Thymus (tissue), 11 donors: ENCODE measurements around the gene PAX9. TPM values are rescaled to one million over a fixed set of nuclear protein-coding genes. Genes with fewer than 3 reads are reported as not detected.
"Not testable (repeated sequence)": the region's sequence is repeated elsewhere in the genome, so short reads cannot be mapped to it uniquely, and the experiment has no call there.

ENCODE experiments used
- DNase-seq, 9 donors: peaks; one replicate each; pipeline ENCODE4 v3.0.0-alpha.2; 2013; ENCODE audit warnings: low spot score in 9 of 9, low read depth in 6 of 9, missing footprints in 1 of 9
- H3K27ac ChIP-seq, 2 donors: one replicate each; pipeline ENCODE4 v1.5.1; 2013; ENCODE audit warnings: control low read depth in 1 of 2, low read depth in 1 of 2, low read length in 1 of 2, mild to moderate bottlenecking in 1 of 2, moderate library complexity in 1 of 2
- H3K27me3 ChIP-seq, 2 donors: one replicate each; pipeline ENCODE4 v1.5.1; 2013; ENCODE audit warnings: low read length in 1 of 2; ENCODE audit not compliant: control insufficient read depth in 2 of 2, insufficient read depth in 1 of 2
- H3K36me3 ChIP-seq, 2 donors: one replicate each; pipeline ENCODE4 v1.5.1; 2013; ENCODE audit warnings: low read length in 1 of 2, mild to moderate bottlenecking in 1 of 2, moderate library complexity in 1 of 2; ENCODE audit not compliant: control insufficient read depth in 2 of 2, insufficient read depth in 2 of 2
- H3K4me1 ChIP-seq, 2 donors: one replicate each; pipeline ENCODE4 v1.5.1; 2013; ENCODE audit warnings: low read length in 2 of 2; ENCODE audit not compliant: control insufficient read depth in 2 of 2, insufficient read depth in 2 of 2
- H3K4me3 ChIP-seq, 2 donors: one replicate each; pipeline ENCODE4 v1.5.1; 2013; ENCODE audit warnings: low read length in 2 of 2, control low read depth in 1 of 2, mild to moderate bottlenecking in 1 of 2
- H3K9me3 ChIP-seq, 2 donors: one replicate each; pipeline ENCODE4 v1.5.1; 2013; ENCODE audit warnings: low read length in 1 of 2, mild to moderate bottlenecking in 1 of 2; ENCODE audit not compliant: control insufficient read depth in 2 of 2, insufficient read depth in 1 of 2
- WGBS: extraction: QIAGEN DNeasy Blood & Tissue Kit; methylation state at CpG from one replicate; pipeline ENCODE4 v1.1.7; 2013; 5-methylcytosine and 5-hydroxymethylcytosine counted together
- polyA plus RNA-seq: library from polyadenylated mRNA; stranded (reverse); fragments of 200-250 nt; gene quantifications from one replicate; pipeline ENCODE4 v1.2.3, GENCODE V29; 2013
- total RNA-seq: library from RNA; stranded (reverse); fragments of 120-200 nt; gene quantifications from one replicate; pipeline ENCODE4 v1.2.4, GENCODE V29; 2013
- donor health status: healthy.

PAX9 gene
- total and polyA plus RNA-seq, 2 donors: 21.5 to 30.9 TPM

DNA sequence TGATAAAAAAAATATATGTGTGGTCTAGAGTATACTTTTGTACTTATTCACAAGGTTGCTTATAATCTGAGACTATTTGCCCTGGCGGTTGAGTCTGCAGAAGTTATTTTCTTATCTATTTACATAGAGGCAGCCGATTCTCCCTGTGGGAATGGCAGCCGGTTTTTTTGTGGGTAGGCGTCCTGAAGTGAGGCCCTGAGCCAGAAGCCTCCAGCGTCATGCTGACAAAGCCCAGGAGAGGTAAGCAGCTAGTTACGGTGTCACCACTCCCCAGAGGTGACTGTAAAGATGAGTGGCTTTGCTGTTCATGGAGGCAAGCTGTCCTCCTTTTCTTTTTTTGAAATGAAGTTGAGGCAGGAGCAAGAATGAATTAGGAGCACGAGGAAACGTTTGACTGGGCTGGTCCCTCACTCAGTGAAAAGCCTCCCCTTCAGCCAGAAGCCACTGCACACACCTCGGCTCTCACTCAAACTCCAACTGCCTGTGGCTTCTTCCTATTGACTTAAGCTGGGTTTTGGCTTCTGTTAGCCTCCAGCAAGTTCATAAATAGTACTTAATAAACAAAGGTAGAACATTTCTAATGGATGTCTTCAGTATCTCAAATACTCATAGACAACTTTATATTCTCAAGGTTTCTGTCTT lies 21.5 kb downstream of the PAX9 start:
- 72% methylated on average over 9 of the region's 9 CpGs for WGBS
- H3K27ac ChIP-seq: peak overlapping the region in 1 of 2 donors; percentile 7
- no peaks in the 10 kb centered on the region for H3K36me3 ChIP-seq
- no peaks in the 10 kb centered on the region for H3K27me3 ChIP-seq
- H3K9me3 ChIP-seq: no peaks in the 10 kb centered on the region
- H3K4me3 ChIP-seq: no peak overlapping the region
- no peak for DNase-seq
- peaks cover 0 to 3% of the 10 kb centered on the region in 2 donors for H3K4me1 ChIP-seq

DNA sequence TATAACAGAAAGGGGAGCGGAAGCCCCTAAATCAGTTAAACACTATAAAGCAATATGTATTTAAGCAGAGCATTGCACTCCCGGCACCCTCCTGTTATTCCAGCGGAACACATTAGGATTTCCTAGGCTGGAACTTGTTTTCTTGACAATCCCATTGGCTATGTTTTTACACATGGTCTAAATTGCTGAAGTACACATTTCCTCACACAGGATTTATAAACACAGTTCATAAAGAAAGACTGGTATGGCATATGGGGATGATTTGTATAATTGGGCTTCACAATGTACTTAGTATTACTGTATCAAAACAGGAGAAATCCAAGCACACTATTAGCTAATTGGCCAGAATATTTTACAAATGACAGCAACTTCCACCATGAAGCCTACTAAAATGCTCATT lies 23.3 kb downstream of the PAX9 start:
- H3K4me1 ChIP-seq: peaks cover 0 to 3% of the 10 kb centered on the region in 2 donors
- H3K9me3 ChIP-seq: no peaks in the 10 kb centered on the region
- H3K27ac ChIP-seq: no peak overlapping the region
- no peak for DNase-seq
- no peaks in the 10 kb centered on the region for H3K36me3 ChIP-seq
- H3K27me3 ChIP-seq: no peaks in the 10 kb centered on the region
- H3K4me3 ChIP-seq: no peak overlapping the region
- WGBS: 96% methylated on average over 3 of the region's 3 CpGs

DNA sequence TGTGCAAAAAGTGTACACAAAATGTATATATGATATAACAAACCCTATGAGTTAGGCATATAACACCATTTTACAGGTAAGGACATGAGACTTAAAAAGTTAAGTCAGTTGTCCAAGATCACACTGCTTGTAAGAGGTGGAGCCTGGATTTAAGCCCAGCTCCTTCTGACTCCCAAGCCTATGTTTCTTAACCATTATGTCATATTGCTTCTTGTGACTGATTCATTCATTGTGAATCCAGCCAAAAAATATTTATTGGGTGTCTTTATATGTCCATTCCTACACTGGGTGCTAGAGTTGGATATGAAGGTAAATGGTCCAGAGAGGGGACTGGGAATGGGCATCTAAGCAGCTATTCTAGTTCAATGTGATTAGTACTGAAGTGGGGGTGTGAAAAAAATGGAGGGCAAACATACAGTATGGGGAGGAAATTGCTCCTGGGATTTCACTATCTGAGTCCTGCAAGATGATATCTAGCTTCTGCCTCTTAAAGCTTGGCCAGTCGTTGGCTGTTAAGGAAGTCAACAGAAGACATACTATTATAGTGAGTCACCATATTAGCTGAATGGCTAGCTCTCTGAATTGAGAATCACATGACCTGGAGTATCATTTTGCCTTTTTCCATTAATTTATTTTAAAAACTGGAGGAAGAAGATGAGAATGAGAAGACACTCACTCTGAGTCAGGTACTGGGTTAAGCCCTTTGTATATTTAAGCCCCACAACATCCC lies 28.8 kb downstream of the PAX9 start:
- H3K27me3 ChIP-seq: no peaks in the 10 kb centered on the region
- no peak for DNase-seq
- H3K4me1 ChIP-seq: no peaks in the 10 kb centered on the region
- H3K9me3 ChIP-seq: no peaks in the 10 kb centered on the region
- no peaks in the 10 kb centered on the region for H3K36me3 ChIP-seq
- WGBS: 67% methylated on average over 1 of the region's 1 CpG
- H3K27ac ChIP-seq: no peak overlapping the region
- H3K4me3 ChIP-seq: no peak overlapping the region

DNA sequence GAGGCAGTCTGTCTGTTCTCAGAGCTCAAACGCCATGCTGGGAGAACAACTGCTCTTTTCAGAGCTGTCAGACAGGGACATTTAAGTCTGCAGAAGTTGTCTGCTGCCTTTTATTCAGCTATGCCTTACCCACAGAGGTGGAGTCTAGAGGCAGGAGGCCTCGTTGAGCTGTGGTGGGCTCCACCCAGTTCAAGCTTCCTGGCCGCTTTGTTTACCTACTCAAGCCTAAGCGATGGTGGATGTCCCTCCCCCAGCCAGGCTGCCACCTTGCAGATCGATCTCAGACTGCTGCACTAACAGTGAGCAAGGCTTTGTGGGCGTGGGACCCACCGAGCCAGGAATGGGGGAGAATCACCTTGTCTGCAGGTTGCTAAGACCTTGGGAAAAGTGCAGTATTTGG lies 37.8 kb downstream of the PAX9 start:
- H3K27ac ChIP-seq, H3K9me3 ChIP-seq, H3K27me3 ChIP-seq, H3K36me3 ChIP-seq, H3K4me3 ChIP-seq, DNase-seq, H3K4me1 ChIP-seq: not testable (repeated sequence)
- WGBS: 72% methylated on average over 7 of the region's 7 CpGs

DNA sequence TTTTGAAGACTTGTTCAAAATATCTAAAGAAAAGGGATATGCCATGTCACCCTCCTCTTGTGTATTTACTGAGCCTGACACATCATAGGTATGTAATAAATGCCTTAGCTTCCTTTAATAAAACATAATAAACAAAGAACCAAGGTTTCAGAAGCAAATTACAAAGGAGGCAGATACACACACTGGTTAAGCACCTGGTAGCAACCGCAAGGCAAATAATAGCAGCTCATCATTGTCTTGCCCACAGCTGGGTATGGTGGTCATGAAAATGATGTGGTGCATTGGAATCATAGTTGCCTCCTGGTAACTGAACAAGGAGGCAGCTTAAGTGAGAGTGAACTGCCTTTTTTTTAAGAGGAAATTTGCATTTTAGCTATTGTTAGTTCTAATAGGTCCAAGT lies 39.0 kb downstream of the PAX9 start:
- no peaks in the 10 kb centered on the region for H3K27me3 ChIP-seq
- DNase-seq: no peak
- WGBS: 99% methylated on average over 1 of the region's 1 CpG
- no peak overlapping the region for H3K4me3 ChIP-seq
- no peak overlapping the region for H3K27ac ChIP-seq
- no peaks in the 10 kb centered on the region for H3K4me1 ChIP-seq
- no peaks in the 10 kb centered on the region for H3K9me3 ChIP-seq
- no peaks in the 10 kb centered on the region for H3K36me3 ChIP-seq

DNA sequence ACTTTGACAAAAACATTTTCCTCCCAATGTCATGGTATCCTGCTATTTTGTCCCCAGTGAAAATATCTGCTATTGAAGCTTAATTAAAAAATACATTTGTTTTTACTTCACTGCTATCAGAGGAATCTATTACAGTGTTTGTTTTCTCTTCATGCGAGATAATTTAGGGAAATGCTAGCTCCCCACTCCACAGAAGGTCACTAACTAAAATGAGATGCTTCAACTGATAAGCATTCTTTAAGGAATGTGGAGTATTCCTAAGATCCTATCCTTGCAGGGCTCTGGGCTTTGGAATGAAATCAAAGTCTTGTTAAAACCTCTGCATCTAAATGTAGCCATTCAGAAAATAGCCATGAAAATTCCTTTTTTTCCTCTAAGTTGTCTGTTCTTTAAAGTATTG lies 39.5 kb downstream of the PAX9 start:
- Histone ChIP-seq H3K36me3 (no peaks in the 10 kb centered on the region), H3K4me1 (no peaks in the 10 kb centered on the region), H3K27ac (no peak overlapping the region), H3K9me3 (no peaks in the 10 kb centered on the region), H3K4me3 (no peak overlapping the region), H3K27me3 (no peaks in the 10 kb centered on the region)
- 56% methylated on average over 1 of the region's 1 CpG for WGBS
- DNase-seq: no peak

DNA sequence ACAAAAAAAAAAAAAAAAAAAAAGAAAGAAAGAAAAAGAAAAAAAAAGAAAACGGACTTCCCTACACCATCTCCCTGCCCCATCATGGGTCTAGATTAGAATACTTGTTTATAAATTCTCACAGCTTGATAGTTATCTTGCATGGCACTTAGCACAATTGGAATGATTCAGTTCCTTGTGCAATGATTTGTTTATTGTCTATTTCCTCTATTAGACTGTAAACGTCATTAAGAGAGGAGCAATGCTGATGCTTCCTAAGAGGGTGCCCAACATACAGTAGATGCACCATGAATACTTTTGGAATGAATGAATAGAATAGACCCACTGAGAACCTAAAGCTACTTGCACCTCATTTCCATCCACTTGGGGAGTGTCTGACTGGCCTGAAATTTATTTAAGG lies 40.8 kb downstream of the PAX9 start:
- Histone ChIP-seq H3K9me3 (no peaks in the 10 kb centered on the region), H3K27me3 (no peaks in the 10 kb centered on the region), H3K36me3 (no peaks in the 10 kb centered on the region), H3K27ac (no peak overlapping the region), H3K4me1 (no peaks in the 10 kb centered on the region), H3K4me3 (no peak overlapping the region)
- DNase-seq: no peak
- WGBS: 66% methylated on average over 2 of the region's 2 CpGs

DNA sequence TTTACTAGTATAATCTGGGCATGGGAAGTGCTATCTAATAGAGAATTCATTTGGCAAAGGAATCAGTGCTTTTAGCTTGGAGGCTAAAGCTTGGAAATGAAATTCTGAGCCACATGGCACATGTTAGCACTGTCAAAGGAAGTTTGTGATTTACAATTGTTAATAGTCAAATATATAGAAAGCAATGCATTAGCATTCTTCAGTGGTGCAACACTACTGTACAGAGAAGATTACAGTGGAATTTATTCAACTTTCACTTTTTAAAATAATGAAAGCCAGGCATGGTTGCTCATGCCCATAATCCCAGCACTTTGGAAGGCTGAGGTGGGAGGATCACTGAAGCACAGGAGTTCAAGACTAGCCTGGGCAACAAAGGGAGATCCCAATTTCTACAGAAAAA lies 45.9 kb downstream of the PAX9 start:
- Histone ChIP-seq H3K9me3 (no peaks in the 10 kb centered on the region), H3K36me3 (no peaks in the 10 kb centered on the region), H3K4me3 (no peak overlapping the region), H3K4me1 (no peaks in the 10 kb centered on the region), H3K27me3 (no peaks in the 10 kb centered on the region), H3K27ac (no peak overlapping the region)
- no peak for DNase-seq

DNA sequence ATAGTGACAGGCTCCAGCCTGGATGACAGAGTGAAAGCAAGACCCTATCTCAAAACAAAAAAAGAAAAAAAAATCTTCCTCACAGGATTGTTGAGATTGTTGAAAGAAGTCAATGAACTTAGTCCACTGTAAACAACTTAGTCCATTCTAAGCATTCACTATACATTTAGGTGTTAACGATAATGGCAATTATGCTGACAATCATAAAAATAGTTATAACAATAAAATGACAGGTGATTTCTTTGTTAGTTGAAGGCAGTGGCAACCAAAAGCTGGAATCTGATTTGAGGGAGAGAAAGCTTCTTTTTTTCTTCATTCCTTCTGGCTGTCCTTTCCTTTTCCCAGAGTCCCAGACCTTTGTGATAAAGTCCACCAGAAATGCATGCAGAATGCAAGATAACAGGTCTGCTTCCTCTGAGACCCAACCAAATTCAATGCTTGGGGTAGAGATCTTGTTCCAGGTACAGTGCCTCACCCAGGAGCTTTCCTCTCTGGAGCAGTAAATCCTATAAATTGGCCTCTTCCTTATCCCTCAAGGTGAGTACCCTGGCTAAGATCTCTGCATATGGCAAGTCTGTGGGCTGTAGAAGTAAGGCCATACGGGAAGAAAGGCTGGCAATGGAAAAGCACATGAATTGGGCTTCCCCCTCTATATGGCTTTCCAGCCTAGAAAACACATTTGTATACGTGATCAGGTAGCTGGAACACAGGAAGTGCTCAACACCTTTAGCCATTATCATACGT lies 52.5 kb downstream of the PAX9 start:
- Histone ChIP-seq H3K4me3 (no peak overlapping the region), H3K27me3 (no peaks in the 10 kb centered on the region), H3K4me1 (no peaks in the 10 kb centered on the region), H3K9me3 (no peaks in the 10 kb centered on the region), H3K27ac (no peak overlapping the region), H3K36me3 (no peaks in the 10 kb centered on the region)
- DNase-seq: no peak
- WGBS: 82% methylated on average over 4 of the region's 4 CpGs
